Measurements from ENCODE around the gene AFAP1. TPM values are rescaled to one million over a fixed set of nuclear protein-coding genes. Genes with fewer than 3 reads are reported as not detected.

Gene AFAP1
- polyA plus RNA-seq, 1 donor (not counting 4 experiments of a cell fraction or from before 2014, with no cell fraction given) = 7.6 TPM

- peak overlapping the region; percentile 62 for H3K27ac ChIP-seq (ENCODE audit: control insufficient read depth, insufficient read depth, low read length)
- H3K27me3 ChIP-seq (ENCODE audit: control insufficient read depth, extremely low read depth, insufficient read depth, low read length) = no peaks in the 10 kb centered on the region
- no peak overlapping the region for H2AFZ ChIP-seq (ENCODE audit: control insufficient read depth, low read length)
- H4K20me1 ChIP-seq (ENCODE audit: control insufficient read depth, extremely low read depth, insufficient read depth, low read length) = no peaks in the 10 kb centered on the region
- H3K36me3 ChIP-seq (ENCODE audit: control insufficient read depth in 2 of 2, extremely low read depth in 1 of 2, insufficient read depth in 2 of 2, low read length in 2 of 2) = peaks cover 0 to 2% of the 10 kb centered on the region in 2 experiments
- H3K4me2 ChIP-seq (ENCODE audit: control insufficient read depth, extremely low read depth, insufficient read depth, low read depth, low read length) = peak overlapping the region; percentile 45
- H3K4me1 ChIP-seq (ENCODE audit: control insufficient read depth, extremely low read depth, insufficient read depth, low read length) = peaks cover 10% of the 10 kb centered on the region
- dilution Hi-C loops (cut with MboI; ENCODE audit: extremely low pct_ligation_motif_present, low sequenced_read_pairs) = no loop called here
- no peaks in the 10 kb centered on the region for H3K9me1 ChIP-seq (ENCODE audit: control insufficient read depth, extremely low read depth, insufficient read depth, low read length)
- DNase-seq (ENCODE audit: low read depth, low spot score) (peak; percentile 38), FAIRE-seq (peak; percentile 84)
- peak overlapping the region; percentile 45 for H3K9ac ChIP-seq (ENCODE audit: control insufficient read depth, extremely low read depth, insufficient read depth, low read length)
- no peaks in the 10 kb centered on the region for H3K9me3 ChIP-seq (ENCODE audit: control insufficient read depth, low read depth, low read length)
- H3K4me3 ChIP-seq (ENCODE audit: control insufficient read depth in 2 of 3, extremely low read depth in 1 of 3, insufficient read depth in 2 of 3, low read depth in 1 of 3, low read length in 3 of 3) = peak overlapping the region in 1 of 3 experiments; percentile 34
- no peaks in the 10 kb centered on the region for H3K79me2 ChIP-seq (ENCODE audit: control insufficient read depth, insufficient read depth, low read length)
- TF ChIP-seq CTCF (optimal IDR thresholded peaks at IDR 0.05 in 1 of 3, IDR thresholded peaks at IDR 0.05 in 1 of 3, conservative IDR thresholded peaks at IDR 0.05 in 1 of 3; ENCODE audit: extremely low read depth in 1 of 3, insufficient read depth in 2 of 3, low read length in 3 of 3) = no peak
- TF ChIP-seq EZH2 (IDR thresholded peaks at IDR 0.05; ENCODE audit: low read length) = no peak
These were observed 186.4 kb downstream of the AFAP1 start for GRCh38 chr4:7753271-7753670.

- DNase-seq (ENCODE audit: low read depth, low spot score) = no peak
- Histone ChIP-seq H3K4me1 (ENCODE audit: control insufficient read depth, extremely low read depth, insufficient read depth, low read length) (peaks cover 10% of the 10 kb centered on the region), H3K4me3 (ENCODE audit: control insufficient read depth in 2 of 3, extremely low read depth in 1 of 3, insufficient read depth in 2 of 3, low read depth in 1 of 3, low read length in 3 of 3) (peak overlapping the region in 1 of 3 experiments; percentile 34), H3K27ac (ENCODE audit: control insufficient read depth, insufficient read depth, low read length) (peak overlapping the region; percentile 62), H3K9me3 (ENCODE audit: control insufficient read depth, low read depth, low read length) (no peaks in the 10 kb centered on the region), H4K20me1 (ENCODE audit: control insufficient read depth, extremely low read depth, insufficient read depth, low read length) (no peaks in the 10 kb centered on the region), H2AFZ (ENCODE audit: control insufficient read depth, low read length) (no peak overlapping the region), H3K9ac (ENCODE audit: control insufficient read depth, extremely low read depth, insufficient read depth, low read length) (peak overlapping the region; percentile 45), H3K9me1 (ENCODE audit: control insufficient read depth, extremely low read depth, insufficient read depth, low read length) (no peaks in the 10 kb centered on the region), H3K36me3 (ENCODE audit: control insufficient read depth in 2 of 2, extremely low read depth in 1 of 2, insufficient read depth in 2 of 2, low read length in 2 of 2) (no peaks in the 10 kb centered on the region), H3K79me2 (ENCODE audit: control insufficient read depth, insufficient read depth, low read length) (no peaks in the 10 kb centered on the region), H3K27me3 (ENCODE audit: control insufficient read depth, extremely low read depth, insufficient read depth, low read length) (peaks cover under 1% of the 10 kb centered on the region), H3K4me2 (ENCODE audit: control insufficient read depth, extremely low read depth, insufficient read depth, low read depth, low read length) (peak overlapping the region; percentile 45)
- FAIRE-seq = no peak
- dilution Hi-C loops (cut with MboI; ENCODE audit: extremely low pct_ligation_motif_present, low sequenced_read_pairs) = no loop called here
- TF ChIP-seq EZH2 (IDR thresholded peaks at IDR 0.05; ENCODE audit: low read length) (no peak), CTCF (optimal IDR thresholded peaks at IDR 0.05 in 1 of 3, IDR thresholded peaks at IDR 0.05 in 1 of 3, conservative IDR thresholded peaks at IDR 0.05 in 1 of 3; ENCODE audit: extremely low read depth in 1 of 3, insufficient read depth in 2 of 3, low read length in 3 of 3) (no peak)
These were observed 187.0 kb downstream of the AFAP1 start for GRCh38 chr4:7752649-7753048.
